Stimulated activated CD4-positive, alpha-beta T cell treated with anti-CD3 and anti-CD28 coated beads, Interleukin-12 subunit alpha, Interleukin-12 subunit beta, amount 100 ng/mL, for 48 hours (primary cell): ENCODE measurements around the gene KDM4C.
"Not testable (repeated sequence)": the region's sequence is repeated elsewhere in the genome, so short reads cannot be mapped to it uniquely, and the experiment has no call there.

Experiments
- DNase-seq, 3 donors: peaks; one replicate each; pipeline ENCODE4 v3.0.0-alpha.2; 2020; ENCODE audit warnings: low read depth in 2 of 3, low spot score in 1 of 3

Gene KDM4C

DNA sequence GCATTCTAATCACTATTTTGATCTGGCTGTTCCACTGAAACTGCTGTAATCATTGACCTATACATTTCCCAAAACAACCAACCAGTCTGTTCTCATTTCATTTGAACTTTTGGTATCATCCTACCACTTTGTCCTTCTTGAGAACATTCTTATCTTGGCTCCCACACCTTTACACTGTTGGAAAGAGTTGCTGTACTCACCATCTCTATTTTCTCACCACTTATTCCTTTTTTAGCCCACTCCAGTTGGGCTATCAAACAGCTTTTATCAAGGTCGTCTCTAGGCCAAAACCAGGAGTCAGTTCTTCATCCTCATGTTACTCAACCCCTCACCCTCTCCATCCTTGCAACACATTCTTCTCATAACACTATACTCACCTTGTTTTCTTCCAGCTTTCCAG, 170.1 kb downstream of the KDM4C start:
- no peak for DNase-seq

DNA sequence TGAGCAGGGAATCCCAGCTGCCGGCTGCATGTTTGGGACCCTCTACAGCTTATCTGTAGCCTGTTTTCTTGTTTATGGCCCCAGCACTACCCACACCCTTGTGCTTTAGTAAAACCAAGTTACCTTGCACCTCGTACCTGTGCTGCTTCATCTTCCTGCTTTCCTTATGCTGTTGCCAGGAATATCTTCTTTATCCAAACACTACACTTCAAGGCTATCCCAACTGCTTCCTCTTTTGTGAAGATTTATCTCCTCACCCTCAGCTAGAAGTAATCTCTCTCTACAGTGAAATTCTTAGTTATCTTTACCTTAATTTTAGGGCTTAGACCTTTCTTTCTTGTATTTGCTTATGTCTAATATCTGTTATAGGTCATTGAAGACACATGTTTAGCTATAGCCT, 171.1 kb downstream of the KDM4C start:
- DNase-seq, result no peak

DNA sequence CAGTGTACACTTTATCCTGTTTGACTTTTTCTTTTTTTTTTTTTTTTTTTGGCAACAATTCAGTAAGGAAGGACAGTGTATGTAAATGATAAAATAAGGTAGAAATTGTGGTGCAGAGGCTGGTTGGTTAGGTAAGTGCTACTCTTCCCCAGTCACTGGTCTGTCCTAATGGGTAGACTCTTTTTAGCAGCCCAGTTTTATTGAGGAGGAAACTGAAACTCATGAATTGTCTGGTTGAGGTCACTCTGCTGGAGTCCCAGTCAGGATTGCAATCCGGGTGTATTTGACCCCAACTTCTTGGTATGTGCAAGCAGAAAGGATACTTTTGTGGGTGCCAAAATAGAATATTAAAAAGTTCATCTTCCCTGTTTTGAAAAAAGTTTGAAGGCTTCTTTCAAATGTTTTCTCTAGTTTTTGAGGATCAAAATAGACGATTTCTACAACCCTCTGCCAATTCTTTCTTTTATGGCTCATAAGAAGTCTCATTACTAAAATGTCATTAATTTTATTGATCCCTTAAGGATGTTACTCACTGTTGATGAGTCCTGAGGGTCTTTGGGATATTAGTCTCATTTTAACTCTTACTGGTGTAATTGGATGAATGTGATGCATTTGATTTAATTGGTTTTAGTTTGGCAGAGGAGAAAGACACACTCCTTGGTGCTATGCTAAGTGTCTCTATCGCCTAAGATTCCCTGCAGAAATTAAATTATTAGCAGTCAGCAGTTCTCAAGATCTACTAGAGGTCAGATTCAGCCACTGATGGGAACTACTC, 171.9 kb downstream of the KDM4C start:
- no peak for DNase-seq

DNA sequence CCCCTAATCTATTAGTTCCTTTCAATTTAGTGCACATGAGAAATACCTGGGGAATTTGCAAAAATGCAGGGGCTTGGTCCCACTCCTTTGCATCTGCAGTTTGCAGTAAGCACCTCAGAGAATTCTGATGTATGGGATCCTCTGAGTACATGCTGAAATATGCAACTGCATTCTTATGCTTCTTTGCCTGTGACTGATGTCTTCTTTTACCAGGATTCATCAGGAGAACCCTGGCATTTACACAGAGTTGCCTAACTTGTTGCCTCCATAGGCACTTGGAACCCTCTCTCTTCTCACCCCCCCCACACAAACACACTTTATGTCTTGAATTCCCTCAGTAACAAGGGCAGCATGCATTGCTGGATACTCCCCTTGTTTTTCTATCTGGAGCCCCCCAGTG, 173.1 kb downstream of the KDM4C start:
- DNase-seq, result no peak

DNA sequence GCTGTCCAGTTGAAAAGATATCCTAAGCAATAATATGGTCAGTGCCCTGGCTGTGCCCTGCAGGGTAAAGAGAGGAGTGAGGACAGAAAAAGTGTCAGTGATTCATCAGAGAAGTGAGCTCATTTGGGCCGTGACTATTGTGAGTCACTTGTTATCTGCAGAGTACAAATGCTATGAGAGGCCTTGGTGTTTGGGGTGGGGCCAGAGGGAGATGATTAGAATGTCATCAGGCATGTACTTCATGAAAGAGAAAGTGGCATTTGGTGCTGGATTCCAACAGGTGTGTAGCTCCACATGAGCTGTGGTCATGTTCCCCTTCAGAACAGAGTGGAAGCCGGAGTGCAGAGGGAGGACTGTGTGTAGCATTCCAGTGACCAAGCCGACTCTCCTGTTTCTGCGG, 174.1 kb downstream of the KDM4C start:
- peak in 2 of 3 donors; percentile 3 to 25 for DNase-seq

DNA sequence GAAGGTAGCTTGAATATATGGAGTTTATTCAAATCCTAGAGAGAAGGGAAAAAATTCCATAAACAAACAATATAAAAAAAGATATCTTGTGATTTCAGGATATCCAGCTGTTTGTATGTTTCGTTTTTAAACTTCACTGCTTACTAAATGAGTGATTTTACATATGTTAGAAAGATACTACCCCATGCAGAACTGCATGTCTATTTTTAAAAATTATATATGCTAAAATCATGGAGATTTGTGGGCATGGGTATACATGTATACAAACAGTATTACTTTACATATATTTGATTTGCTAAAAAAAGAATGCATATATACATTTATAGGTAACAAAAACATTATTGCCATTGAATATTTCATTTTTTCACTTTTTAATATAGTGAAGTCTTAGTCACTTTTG, 178.3 kb downstream of the KDM4C start:
- no peak for DNase-seq

DNA sequence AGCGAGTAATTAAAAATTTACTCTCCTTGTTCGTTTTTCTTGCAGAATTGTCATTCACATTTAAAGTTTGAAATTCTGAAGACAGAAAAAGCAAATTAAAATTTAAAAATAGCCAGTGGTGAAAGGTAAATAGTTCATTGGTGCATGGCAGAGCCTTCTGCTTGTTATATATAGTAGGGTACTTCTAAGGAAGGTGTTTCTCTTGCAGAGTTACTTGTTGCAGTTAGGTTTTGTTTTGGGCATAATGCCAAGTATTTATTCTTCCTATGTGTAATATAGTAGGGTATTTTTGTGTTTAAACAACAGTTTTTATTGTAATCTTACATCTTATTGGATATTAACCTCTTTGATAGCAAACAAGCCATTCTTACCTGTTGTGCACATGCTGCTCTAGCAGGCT, 179.4 kb downstream of the KDM4C start:
- DNase-seq, result no peak

DNA sequence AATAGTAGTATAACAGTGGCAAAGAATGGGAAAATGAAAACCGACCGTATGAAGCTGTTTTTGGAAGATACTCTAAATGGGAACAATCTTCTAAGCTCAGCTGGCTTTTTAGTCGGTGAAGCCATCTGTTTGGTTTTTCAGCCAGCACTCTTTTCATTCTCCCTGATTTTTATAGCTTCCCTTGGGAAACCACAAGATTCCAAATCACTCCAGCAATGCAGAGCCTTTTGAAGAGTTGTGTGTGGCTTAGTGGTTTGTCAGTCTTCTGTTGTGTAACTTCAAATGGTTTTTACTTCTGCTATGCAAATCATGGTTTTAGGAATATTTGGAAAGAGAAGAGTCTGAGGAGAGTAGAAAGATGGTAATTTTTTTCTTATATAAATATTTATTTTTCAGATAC, 180.7 kb downstream of the KDM4C start:
- DNase-seq, result no peak

DNA sequence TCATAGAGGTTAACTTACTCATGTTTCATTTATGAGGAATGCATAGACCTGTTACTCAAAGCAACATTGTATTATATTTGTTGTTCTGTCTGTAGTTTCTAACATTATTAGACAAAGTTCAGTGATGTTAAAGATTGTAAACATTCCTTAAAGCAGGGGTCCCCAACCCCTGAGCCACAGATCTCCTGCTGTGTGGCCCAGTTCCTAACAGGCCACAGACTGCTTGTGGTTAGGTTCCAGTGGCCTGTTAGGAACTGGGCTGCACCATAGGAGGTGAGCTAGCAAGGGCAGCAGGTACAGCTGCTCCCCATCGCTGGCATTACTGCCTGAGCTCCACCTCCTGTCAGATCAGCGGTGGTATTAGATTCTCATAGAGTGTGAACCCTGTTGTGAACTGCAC, 181.1 kb downstream of the KDM4C start:
- no peak for DNase-seq

DNA sequence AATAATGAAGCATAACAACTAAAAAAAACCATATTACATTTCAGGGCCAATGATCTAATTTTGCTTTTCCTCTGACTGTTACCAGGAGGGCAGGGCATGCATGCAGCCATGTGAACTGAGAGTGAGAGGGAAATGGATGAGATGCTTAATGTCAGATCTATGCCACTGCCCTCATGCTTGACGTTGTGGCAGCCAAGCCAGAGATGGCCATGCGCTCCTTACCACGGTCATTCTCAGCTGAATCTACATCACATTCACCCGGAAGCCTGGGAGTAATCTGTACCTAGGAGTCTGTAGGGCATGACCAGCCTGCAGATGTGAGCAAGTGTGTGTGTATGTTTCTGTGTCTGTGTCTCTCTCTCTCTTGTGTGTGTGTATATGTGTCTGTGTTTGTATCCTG, 183.7 kb downstream of the KDM4C start:
- DNase-seq, result no peak

DNA sequence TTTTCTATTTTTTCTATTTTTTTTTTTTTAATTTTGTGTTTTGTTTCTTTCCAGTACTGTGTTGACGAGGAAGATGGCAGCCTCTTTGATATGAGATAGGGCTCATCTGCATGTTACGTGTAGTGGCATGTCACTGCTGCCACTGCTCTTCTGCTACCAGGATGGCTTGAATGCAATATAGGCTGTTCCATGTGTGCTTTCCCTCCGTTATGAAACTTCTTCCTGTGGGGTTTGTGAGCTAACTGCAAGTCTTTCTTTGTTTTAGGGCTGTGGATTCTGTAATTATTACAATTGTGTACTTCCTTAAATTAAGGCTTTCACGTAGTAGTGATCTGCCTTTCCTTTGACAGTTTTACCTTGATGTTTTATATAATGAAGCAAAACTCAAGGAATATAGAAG, 184.6 kb downstream of the KDM4C start:
- DNase-seq, result no peak

DNA sequence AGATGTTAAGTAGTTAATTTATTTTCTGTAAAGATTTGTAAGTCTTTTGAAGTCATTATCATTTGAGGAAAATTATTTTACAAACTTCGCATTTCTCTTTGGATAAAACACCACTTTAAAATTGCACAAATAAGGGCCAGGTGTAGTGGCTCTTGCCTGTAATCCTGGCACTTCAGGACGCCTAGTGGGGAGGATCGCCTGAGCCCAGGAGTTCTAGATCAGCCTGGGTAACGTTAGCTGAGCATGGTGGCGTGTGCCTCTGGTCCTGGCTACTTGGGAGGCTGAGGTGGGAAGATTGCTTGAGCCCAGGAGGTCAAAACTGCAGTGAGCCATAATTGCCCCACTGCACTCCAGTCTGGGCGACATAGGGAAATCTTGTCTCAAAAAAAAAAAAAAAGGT, 185.5 kb downstream of the KDM4C start:
- DNase-seq, result no peak

DNA sequence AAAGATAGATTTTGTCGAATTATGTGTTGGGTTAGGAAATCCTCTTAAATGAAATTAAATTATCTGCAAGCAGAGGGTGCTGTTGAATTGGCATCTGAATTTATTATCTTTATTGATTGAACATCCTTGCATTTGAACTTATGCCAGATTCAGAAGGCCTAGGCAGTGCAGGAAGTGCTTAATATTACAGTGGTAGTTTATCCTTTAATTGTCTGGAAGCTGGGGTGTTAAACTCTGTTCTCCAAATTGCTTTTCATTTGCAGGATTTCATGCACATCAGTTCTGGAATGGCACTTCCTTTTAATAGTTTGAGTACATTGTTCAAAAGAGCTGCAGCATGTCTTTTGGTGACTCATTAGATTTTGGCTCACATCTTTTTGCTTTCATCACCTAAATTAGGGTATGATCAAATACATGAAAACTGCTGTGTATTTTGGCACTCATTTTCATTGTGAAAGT, 186.3 kb downstream of the KDM4C start:
- no peak for DNase-seq

DNA sequence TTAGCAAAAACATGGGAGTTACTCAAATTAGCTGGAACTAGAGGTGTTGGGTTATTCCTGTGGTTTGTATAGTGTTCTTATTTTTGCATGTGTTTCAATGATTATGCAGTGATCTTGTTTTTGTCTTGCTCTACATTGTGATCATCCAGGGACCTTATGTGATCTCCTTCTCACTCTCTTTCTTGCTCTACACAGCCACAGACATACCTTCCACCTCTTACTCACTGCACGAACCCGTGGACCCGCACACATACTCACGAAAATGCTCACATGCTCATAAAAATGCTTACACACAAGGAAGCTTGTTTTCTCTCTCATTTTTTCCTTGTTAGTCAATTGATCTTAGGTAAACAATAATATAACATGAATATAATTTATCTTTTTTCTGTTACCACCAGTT, 187.1 kb downstream of the KDM4C start:
- DNase-seq, result no peak

DNA sequence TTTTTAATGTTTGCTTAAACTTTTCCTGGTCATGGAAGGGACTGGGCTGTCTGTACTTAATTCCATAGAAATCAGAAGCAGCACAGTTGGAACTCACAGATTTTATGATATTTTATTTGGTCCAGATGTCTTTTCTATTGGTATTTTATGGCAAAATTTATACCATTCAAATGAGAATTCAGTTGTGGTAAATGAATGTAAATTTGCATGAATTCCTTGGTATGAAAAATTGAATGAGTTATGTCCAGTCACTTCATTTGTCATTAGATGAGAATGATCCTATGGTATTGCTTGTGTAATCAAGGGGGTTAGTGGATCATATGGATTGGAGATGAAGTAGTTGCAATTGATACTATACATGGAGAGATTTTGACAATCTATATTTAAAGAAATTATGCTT, 188.0 kb downstream of the KDM4C start:
- no peak for DNase-seq

DNA sequence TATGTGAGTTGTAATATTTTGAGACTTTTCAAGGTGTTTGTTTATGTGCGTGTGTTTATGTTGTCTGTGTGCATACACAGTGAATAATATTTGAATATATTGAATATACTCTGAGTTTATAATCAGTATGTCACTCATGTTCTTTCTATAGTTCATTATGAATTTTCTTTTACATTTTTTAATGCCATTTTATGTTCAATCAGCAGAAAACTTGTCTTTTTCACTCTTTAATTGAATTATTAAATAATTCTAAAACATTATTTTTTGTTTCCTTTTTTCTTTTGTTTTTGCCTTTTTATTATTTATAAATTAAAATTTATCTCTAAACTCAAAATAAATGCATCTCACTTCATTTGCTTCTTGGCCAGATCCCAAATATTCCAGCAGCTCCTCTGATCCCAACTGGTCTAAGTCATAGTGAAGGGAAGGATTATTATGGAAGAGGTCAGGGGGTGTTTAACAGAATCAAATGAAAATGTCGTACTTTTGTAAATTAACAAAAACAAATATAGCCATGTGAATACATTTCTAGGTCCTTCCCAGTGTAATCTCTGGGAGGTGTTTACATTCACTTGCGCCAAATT, 188.9 kb downstream of the KDM4C start:
- no peak for DNase-seq

DNA sequence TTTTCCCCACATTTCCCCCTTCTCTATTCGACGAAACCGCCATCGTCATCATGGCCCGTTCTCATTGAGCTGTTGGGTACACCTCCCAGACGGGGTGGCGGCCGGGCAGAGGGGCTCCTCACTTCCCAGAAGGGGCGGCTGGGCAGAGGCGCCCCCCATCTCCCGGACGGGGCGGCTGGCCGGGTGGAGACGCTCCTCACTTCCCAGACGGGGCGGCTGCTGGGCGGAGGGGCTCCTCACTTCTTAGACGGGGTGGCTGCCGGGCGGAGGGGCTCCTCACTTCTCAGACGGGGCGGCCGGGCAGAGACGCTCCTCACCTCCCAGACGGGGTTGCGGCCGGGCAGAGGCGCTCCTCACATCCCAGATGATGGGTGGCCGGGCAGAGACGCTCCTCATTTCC, 191.1 kb downstream of the KDM4C start:
- not testable (repeated sequence) for DNase-seq

DNA sequence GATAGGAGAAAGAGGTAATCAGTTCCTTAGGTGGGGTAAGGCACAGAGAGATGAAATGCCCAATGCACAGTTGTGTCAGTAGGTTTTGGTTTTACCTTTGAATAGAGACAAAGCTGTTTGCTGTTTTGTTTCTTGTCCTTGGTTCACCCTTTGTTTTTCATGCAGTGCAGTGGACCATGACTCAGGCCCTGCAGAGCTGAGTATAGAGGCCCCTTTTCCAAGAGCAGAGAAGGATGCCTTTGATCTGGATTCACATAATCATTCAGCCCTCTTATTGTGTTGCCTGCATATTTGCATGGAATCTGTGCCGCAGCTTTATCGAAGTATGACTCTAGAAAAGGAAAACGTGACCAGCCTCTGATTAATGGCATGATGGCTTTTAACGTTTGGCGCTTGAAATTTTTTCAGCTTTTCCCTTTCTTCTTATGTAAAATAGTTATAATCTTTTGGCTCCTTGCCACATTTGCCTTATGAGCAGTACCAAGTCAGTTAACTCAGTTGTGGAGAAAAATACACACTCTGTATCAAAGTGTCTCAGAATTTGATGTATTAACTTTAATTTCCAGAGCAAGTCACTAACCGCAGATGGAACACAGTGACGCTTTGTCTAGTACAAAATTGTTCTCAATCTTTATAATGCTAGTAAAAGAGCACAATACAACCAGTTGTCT, 197.6 kb downstream of the KDM4C start:
- peak in 2 of 3 donors; percentile 0 to 8 for DNase-seq

DNA sequence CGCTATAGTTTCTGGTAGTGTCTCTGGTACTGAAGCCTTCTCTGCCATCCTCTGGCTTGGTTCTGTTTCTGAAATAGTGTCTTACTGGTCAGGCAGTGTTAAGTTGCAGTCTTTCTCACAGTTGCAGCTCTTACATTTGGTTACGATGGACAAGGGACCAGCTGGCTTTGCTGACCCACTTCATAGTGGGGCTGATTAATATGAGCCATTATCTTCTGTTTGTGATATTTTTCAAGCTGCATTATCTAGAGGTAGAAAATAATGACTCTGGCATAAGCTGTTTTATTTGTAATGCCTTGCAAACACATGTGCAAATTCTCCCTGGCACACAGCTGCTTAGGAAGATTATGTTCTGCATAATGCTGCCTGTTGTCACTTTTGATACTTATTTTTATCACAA, 199.1 kb downstream of the KDM4C start:
- no peak for DNase-seq

DNA sequence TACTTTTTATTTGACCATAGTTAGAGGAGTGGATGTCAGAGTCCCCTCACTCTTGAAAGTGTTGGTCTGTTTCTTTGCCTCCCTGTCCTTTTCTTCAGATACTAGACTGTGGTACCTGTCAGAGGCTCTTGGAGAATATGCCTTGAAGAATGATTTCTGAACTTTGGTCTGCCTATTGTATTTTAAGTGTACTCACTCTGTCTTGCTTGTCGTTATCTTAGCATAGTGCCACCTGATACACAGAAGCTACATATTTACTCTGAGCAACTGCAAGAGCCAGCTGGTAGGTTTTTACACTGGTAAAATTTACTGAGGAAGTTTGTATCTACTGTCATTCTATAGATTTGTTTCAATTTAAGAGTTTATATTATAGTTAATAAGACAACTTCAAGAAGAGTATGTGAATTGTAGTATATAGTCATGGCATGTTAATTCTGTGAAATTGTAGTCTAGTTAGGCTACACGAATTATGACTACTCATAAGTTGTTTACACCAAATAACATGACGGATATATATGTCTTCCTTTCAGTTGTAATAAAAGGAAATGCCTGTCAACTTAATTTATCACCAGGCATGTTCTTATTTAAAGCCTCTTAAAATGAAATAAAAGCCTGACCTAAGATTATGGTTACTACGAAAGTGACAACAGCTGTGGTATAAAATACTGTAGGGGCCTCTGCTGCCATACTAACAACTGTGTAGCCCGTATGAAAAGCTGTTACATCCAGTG, 201.7 kb downstream of the KDM4C start:
- no peak for DNase-seq

DNA sequence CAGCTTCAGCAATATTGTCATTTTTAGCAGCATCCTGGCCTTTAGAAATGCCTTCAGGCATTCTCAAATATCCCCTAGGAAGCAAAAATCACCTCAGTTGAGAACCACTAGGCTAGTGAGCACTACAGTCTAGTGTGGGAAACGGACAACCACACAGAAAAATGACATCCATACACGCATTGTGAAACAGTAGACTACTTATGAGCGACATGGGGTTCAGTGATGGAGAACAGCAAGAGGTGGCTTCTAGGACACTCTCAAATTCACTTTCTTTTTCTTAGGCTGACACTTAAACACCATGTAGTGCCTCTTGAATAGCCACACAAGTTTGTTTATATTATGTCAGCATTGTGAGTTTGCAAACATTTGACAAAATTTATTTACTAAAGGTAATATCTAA, 203.0 kb downstream of the KDM4C start:
- no peak for DNase-seq
